Erythroblast (primary cell): Measurements from ENCODE around the gene STX2.

ENCODE experiments used
- GATA1 ChIP-seq: IDR thresholded peaks from 2 replicates; pipeline ENCODE4 v1.6.1; 2011; ENCODE audit warnings: low read depth, mild to moderate bottlenecking, control low read depth, low read length, moderate library complexity
- POLR2A ChIP-seq: IDR thresholded peaks from 2 replicates; pipeline ENCODE4 v1.6.1; 2011; ENCODE audit warnings: mild to moderate bottlenecking, low read length

- no peak for TF ChIP-seq POLR2A
- TF ChIP-seq GATA1: no peak
Measured at GRCh38 chr12:130835436-130835835, 3.6 kb downstream of the STX2 start.
